GM18511 (cell line): Measurements from ENCODE around the gene KLK3.
"Not testable (repeated sequence)": the region's sequence is repeated elsewhere in the genome, so short reads cannot be mapped to it uniquely, and the experiment has no call there.

ENCODE experiments used
- ATAC-seq: cut with Tn5 transposase; IDR thresholded peaks from one replicate; pipeline ENCODE4 v1.9.1; 2021; ENCODE audit warnings: mild to moderate bottlenecking, moderate library complexity; ENCODE audit not compliant: unreplicated experiment

Gene KLK3

GRCh38 chr19:50859849-50860248 is 5.1 kb downstream of the KLK3 start:
- ATAC-seq = no peak

GRCh38 chr19:50861010-50861409 is 6.3 kb downstream of the KLK3 start:
- ATAC-seq = no peak

GRCh38 chr19:50861496-50862286 is 7.0 kb downstream of the KLK3 start:
- ATAC-seq = no peak

- no peak for ATAC-seq
Observed at GRCh38 chr19:50869479-50869878, 14.8 kb downstream of the KLK3 start.

GRCh38 chr19:50870417-50871089 is 15.8 kb downstream of the KLK3 start:
- no peak for ATAC-seq

- no peak for ATAC-seq
Observed at GRCh38 chr19:50873056-50873455, 18.3 kb downstream of the KLK3 start, which contains the start of gene KLK2. KLK2 (plus strand) TSS chr19:50873439; CDS start chr19:50873474, 35 bp downstream.

GRCh38 chr19:50874211-50874610 is 19.5 kb downstream of the KLK3 start:
- no peak for ATAC-seq

GRCh38 chr19:50875795-50876422 is 21.2 kb downstream of the KLK3 start:
- no peak for ATAC-seq

GRCh38 chr19:50876456-50876855 is 21.7 kb downstream of the KLK3 start:
- ATAC-seq = no peak

GRCh38 chr19:50877338-50877737 is 22.6 kb downstream of the KLK3 start:
- ATAC-seq = no peak

GRCh38 chr19:50878851-50879250 is 24.1 kb downstream of the KLK3 start:
- ATAC-seq = no peak

GRCh38 chr19:50880241-50880640 is 25.5 kb downstream of the KLK3 start:
- no peak for ATAC-seq

- ATAC-seq = no peak
Observed at GRCh38 chr19:50882188-50882587, 27.5 kb downstream of the KLK3 start.

- ATAC-seq = no peak
Observed at GRCh38 chr19:50889638-50890037, 34.9 kb downstream of the KLK3 start.

GRCh38 chr19:50890422-50891252 is 35.9 kb downstream of the KLK3 start:
- ATAC-seq = no peak

GRCh38 chr19:50891253-50891625 is 36.5 kb downstream of the KLK3 start:
- no peak for ATAC-seq

GRCh38 chr19:50893047-50893736 is 38.5 kb downstream of the KLK3 start:
- ATAC-seq = no peak

- ATAC-seq = no peak
Observed at GRCh38 chr19:50894478-50895356, 40.0 kb downstream of the KLK3 start.

- not testable (repeated sequence) for ATAC-seq
Observed at GRCh38 chr19:50896089-50896590, 41.4 kb downstream of the KLK3 start.
